ENCODE data around the gene FLT4. TPM values are rescaled to one million over a fixed set of nuclear protein-coding genes. Genes with fewer than 3 reads are reported as not detected.

The FLT4 gene
- total and polyA plus RNA-seq, 2 experiments from 2014 or later = 3.4 to 13.8 TPM

- H3K27ac ChIP-seq (ENCODE audit: low read depth) = no peak overlapping the region
- no peak overlapping the region for H3K4me2 ChIP-seq
- TF ChIP-seq, protein P1, sequence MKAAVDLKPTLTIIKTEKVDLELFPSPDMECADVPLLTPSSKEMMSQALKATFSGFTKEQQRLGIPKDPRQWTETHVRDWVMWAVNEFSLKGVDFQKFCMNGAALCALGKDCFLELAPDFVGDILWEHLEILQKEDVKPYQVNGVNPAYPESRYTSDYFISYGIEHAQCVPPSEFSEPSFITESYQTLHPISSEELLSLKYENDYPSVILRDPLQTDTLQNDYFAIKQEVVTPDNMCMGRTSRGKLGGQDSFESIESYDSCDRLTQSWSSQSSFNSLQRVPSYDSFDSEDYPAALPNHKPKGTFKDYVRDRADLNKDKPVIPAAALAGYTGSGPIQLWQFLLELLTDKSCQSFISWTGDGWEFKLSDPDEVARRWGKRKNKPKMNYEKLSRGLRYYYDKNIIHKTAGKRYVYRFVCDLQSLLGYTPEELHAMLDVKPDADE (IDR thresholded peaks at IDR 0.05) = no peak
- no peak for TF ChIP-seq JUNB (IDR thresholded peaks at IDR 0.05; ENCODE audit: unreplicated experiment)
- no peak for TF ChIP-seq ZNF331 (CRISPR knock-in tag; IDR thresholded peaks at IDR 0.05; ENCODE audit: low read depth)
- TF ChIP-seq EZH2 (IDR thresholded peaks at IDR 0.05; ENCODE audit: low read depth, unreplicated experiment) = no peak
- TF ChIP-seq CTCF (conservative IDR thresholded peaks at IDR 0.05; ENCODE audit: low read depth in 2 of 2) = no peak
- no peak for TF ChIP-seq STAT1 (IDR thresholded peaks at IDR 0.05; ENCODE audit: unreplicated experiment)
- TF ChIP-seq POLR2AphosphoS5 (IDR thresholded peaks at IDR 0.05; ENCODE audit: low read depth) = no peak
- no peak for TF ChIP-seq CREB1 (CRISPR knock-in tag; IDR thresholded peaks at IDR 0.05; ENCODE audit: low read depth)
- TF ChIP-seq EZH2phosphoT487 (IDR thresholded peaks at IDR 0.05; ENCODE audit: unreplicated experiment) = no peak
- TF ChIP-seq, protein P2, sequence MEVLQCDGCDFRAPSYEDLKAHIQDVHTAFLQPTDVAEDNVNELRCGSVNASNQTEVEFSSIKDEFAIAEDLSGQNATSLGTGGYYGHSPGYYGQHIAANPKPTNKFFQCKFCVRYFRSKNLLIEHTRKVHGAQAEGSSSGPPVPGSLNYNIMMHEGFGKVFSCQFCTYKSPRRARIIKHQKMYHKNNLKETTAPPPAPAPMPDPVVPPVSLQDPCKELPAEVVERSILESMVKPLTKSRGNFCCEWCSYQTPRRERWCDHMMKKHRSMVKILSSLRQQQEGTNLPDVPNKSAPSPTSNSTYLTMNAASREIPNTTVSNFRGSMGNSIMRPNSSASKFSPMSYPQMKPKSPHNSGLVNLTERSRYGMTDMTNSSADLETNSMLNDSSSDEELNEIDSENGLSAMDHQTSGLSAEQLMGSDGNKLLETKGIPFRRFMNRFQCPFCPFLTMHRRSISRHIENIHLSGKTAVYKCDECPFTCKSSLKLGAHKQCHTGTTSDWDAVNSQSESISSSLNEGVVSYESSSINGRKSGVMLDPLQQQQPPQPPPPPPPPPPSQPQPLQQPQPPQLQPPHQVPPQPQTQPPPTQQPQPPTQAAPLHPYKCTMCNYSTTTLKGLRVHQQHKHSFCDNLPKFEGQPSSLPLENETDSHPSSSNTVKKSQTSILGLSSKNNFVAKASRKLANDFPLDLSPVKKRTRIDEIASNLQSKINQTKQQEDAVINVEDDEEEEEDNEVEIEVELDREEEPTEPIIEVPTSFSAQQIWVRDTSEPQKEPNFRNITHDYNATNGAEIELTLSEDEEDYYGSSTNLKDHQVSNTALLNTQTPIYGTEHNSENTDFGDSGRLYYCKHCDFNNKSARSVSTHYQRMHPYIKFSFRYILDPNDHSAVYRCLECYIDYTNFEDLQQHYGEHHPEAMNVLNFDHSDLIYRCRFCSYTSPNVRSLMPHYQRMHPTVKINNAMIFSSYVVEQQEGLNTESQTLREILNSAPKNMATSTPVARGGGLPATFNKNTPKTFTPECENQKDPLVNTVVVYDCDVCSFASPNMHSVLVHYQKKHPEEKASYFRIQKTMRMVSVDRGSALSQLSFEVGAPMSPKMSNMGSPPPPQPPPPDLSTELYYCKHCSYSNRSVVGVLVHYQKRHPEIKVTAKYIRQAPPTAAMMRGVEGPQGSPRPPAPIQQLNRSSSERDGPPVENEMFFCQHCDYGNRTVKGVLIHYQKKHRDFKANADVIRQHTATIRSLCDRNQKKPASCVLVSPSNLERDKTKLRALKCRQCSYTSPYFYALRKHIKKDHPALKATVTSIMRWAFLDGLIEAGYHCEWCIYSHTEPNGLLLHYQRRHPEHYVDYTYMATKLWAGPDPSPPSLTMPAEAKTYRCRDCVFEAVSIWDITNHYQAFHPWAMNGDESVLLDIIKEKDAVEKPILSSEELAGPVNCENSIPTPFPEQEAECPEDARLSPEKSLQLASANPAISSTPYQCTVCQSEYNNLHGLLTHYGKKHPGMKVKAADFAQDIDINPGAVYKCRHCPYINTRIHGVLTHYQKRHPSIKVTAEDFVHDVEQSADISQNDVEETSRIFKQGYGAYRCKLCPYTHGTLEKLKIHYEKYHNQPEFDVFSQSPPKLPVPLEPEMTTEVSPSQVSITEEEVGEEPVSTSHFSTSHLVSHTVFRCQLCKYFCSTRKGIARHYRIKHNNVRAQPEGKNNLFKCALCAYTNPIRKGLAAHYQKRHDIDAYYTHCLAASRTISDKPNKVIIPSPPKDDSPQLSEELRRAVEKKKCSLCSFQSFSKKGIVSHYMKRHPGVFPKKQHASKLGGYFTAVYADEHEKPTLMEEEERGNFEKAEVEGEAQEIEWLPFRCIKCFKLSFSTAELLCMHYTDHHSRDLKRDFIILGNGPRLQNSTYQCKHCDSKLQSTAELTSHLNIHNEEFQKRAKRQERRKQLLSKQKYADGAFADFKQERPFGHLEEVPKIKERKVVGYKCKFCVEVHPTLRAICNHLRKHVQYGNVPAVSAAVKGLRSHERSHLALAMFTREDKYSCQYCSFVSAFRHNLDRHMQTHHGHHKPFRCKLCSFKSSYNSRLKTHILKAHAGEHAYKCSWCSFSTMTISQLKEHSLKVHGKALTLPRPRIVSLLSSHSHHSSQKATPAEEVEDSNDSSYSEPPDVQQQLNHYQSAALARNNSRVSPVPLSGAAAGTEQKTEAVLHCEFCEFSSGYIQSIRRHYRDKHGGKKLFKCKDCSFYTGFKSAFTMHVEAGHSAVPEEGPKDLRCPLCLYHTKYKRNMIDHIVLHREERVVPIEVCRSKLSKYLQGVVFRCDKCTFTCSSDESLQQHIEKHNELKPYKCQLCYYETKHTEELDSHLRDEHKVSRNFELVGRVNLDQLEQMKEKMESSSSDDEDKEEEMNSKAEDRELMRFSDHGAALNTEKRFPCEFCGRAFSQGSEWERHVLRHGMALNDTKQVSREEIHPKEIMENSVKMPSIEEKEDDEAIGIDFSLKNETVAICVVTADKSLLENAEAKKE (CRISPR knock-in tag; IDR thresholded peaks at IDR 0.05) = no peak
- Mint-ChIP-seq H3K4me3 (no peak overlapping the region), H3K4me1 (peaks cover 4% of the 10 kb centered on the region; the same call in 2 of the 3 replicates), H3K9me3 (no peaks in the 10 kb centered on the region), H3K27me3 (ENCODE audit: insufficient read depth, low read depth, poor library complexity) (no peaks in the 10 kb centered on the region), H3K27ac (no peak overlapping the region), H3K36me3 (ENCODE audit: low read depth) (peaks cover 75% of the 10 kb centered on the region)
- ATAC-seq (no peak), DNase-seq (ENCODE audit: low spot score) (no peak)
- H3F3A ChIP-seq (replicated peaks; ENCODE audit: low read depth) = no peaks in the 10 kb centered on the region
- H2AFZ ChIP-seq = no peak overlapping the region
- peaks cover 90% of the 10 kb centered on the region for H3K79me2 ChIP-seq (replicated peaks; ENCODE audit: insufficient read depth)
- peaks cover 34% of the 10 kb centered on the region for H3K36me3 ChIP-seq (ENCODE audit: insufficient read depth)
- no peak overlapping the region for H3K4me3 ChIP-seq
- H3K9me2 ChIP-seq (ENCODE audit: insufficient read depth) = no peaks in the 10 kb centered on the region
- H3K27me3 ChIP-seq (ENCODE audit: insufficient read depth) = no peaks in the 10 kb centered on the region
- 0 out of 2 replicates have a peak, but pooled peaks cover 3% of the 10 kb centered on the region for H3K4me1 ChIP-seq (ENCODE audit: insufficient read depth)
- peaks cover 36% of the 10 kb centered on the region for H4K20me1 ChIP-seq (replicated peaks; ENCODE audit: insufficient read depth)
Measured at GRCh38 chr5:180553530-180553929, 95.9 kb downstream of the FLT4 start.

Other genes starting within 250 kb of the FLT4 start
- 38.7 and 41.7 TPM in 2 replicates for gene CNOT6, start 155.2 kb downstream of the FLT4 start, total RNA-seq (2014; rRNA removed; shearing (Covaris generic))
- gene CNOT6, start 155.2 kb downstream of the FLT4 start, polyA plus RNA-seq (2016; fragmentation: Nextera tagmentation; extraction: Ambion mirVana) = 11.4 and 14.6 TPM in 2 replicates
- gene SCGB3A1, start 58.1 kb downstream of the FLT4 start, total RNA-seq (2014; rRNA removed; shearing (Covaris generic)) = not detected in 2 replicates
- gene SCGB3A1, start 58.1 kb downstream of the FLT4 start, polyA plus RNA-seq (2016; fragmentation: Nextera tagmentation; extraction: Ambion mirVana) = not detected in 2 replicates
- not detected in 2 replicates for gene OR2Y1, start 90.5 kb upstream of the FLT4 start, total RNA-seq (2014; rRNA removed; shearing (Covaris generic))
- not detected in 2 replicates for gene OR2Y1, start 90.5 kb upstream of the FLT4 start, polyA plus RNA-seq (2016; fragmentation: Nextera tagmentation; extraction: Ambion mirVana)
- gene MGAT1, start 153.2 kb upstream of the FLT4 start, total RNA-seq (2014; rRNA removed; shearing (Covaris generic)) = 81.4 and 97.5 TPM in 2 replicates
- 23.6 and 23.7 TPM in 2 replicates for gene MGAT1, start 153.2 kb upstream of the FLT4 start, polyA plus RNA-seq (2016; fragmentation: Nextera tagmentation; extraction: Ambion mirVana)
- gene ZFP62, start 211.7 kb upstream of the FLT4 start, total RNA-seq (2014; rRNA removed; shearing (Covaris generic)) = 29.6 and 32.9 TPM in 2 replicates
- 33.2 and 33.7 TPM in 2 replicates for gene ZFP62, start 211.7 kb upstream of the FLT4 start, polyA plus RNA-seq (2016; fragmentation: Nextera tagmentation; extraction: Ambion mirVana)
- gene BTNL8, start 249.6 kb upstream of the FLT4 start, total RNA-seq (2014; rRNA removed; shearing (Covaris generic)) = 0.85 TPM in 1 of 2 replicates, not detected in the other
- gene BTNL8, start 249.6 kb upstream of the FLT4 start, polyA plus RNA-seq (2016; fragmentation: Nextera tagmentation; extraction: Ambion mirVana) = 0.23 TPM in 1 of 2 replicates, not detected in the other